Left forelimb (tissue), 1 donor: ENCODE measurements around the gene MBD5.

Experiments
- DNase-seq: peaks from one replicate; pipeline ENCODE4 v3.0.0-alpha.2; 2018; ENCODE audit warnings: low spot score

The MBD5 gene

DNA sequence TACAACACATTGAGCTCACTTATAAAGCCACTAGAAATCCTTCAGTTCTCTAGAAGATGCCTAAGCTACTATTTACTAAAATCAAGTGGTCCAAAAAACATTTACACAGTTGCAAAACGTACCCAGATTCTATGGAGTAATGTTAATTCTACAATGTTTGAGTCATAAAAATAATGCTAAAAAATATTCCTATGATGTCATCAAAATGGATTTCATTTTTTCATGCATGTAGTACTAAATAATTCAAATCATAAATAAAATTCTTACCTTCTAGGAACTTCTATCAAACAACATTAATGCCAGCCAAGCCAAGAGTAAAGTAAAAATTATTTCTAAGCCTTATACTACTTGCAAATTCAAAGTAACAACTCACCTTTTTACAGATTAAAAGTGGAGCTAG is 454.7 kb downstream of the MBD5 start:
- no peak for DNase-seq

GRCh38 chr2:148479398-148479797 is 458.5 kb downstream of the MBD5 start:
- no peak for DNase-seq

- no peak for DNase-seq
Measured at GRCh38 chr2:148483665-148484064, 462.8 kb downstream of the MBD5 start.

DNA sequence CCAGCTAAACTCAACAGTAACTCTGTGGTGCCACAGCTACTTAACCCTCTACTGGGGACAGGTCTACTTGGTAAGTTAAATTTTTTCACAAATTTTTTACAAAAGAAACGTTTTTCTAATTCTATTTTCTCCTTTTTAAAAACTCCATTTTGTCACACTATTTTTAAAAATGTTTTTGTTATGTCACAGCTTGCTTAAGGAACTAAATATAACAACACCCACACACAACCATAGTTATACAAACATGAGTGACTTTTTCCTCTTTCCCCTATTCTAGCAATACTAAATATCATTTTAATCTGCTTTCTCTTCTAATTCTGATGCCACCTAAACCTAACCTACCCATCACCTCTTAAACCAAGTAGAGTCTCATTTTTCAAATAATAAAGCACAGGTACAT is 463.2 kb downstream of the MBD5 start:
- DNase-seq: no peak

GRCh38 chr2:148486655-148487054 is 465.8 kb downstream of the MBD5 start:
- no peak for DNase-seq

DNA sequence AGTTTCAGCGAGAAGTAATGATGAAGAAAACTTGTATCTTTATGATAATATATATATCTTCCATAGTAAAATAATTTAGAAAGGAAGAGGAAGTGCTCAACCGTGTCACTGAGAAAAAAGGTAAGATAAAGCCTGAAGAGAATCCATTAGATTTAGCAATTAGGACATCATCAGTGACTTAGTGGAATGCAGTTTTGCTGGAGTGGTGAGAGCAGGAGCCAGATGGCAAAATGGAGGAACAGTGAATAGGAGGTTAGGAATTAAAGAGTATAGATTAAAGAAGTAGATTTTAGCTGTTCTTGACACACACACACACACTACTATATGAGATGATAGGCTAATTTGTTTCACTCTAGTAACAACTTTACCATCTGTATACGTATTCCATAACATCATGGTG is 466.5 kb downstream of the MBD5 start:
- DNase-seq: no peak

- no peak for DNase-seq
Measured at GRCh38 chr2:148490840-148491439, 470.0 kb downstream of the MBD5 start.

DNA sequence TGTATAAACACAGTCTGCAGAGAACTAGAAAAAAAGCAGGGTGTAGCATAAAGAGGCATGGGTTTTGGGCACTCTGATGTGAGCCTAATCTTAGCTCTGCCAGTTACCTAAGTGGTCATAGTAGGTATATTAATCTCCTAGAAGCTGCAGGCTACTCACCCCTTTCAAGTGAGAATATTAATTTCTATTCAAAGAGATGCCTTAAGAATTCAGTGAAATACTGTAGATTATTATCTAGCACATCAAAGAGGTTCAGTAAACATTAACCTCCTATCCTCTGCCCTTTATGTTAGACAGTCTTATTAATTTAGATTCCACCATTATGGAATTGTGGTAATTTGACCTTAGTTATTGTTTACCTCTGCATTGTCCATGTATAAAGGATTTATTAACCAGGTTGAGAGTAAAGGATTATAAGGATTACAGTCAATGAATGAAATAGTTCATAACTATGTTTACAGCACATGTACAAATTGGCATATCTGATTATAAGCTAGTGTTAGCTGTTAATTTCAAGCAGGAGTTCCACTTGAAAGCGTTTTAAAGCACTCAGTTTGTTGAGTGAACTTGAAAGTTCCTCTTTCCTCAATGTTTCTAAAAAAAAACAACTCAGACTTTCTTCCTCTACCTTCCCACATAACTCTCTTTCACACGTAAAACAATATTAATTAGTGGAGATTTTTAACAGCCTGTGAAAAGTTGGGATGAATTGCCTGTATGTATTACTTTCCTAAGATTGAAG is 473.1 kb downstream of the MBD5 start:
- no peak for DNase-seq

- DNase-seq: no peak
Measured at GRCh38 chr2:148495586-148495985, 474.7 kb downstream of the MBD5 start.

GRCh38 chr2:148501545-148501944 is 480.7 kb downstream of the MBD5 start:
- DNase-seq: no peak

- no peak for DNase-seq
Measured at GRCh38 chr2:148503516-148503915, 482.6 kb downstream of the MBD5 start.

DNA sequence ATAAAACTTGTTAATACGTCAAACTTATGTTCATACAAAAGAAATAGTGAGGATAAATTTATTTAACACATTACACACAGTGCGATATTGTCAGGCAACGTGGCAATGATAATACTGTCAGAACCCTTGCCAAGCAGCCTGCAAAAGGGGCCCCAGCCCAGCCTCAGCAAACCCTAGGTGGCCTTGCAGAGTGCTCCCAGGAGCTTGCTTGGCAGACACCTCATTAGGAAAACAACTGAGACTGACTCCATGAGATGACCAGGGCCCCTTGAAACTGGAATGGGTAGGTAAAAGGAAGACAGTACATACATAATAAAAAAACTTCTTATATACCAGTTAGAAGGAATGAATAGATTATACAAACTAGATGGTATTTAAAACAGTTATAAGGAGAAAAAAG is 487.1 kb downstream of the MBD5 start:
- DNase-seq: no peak

DNA sequence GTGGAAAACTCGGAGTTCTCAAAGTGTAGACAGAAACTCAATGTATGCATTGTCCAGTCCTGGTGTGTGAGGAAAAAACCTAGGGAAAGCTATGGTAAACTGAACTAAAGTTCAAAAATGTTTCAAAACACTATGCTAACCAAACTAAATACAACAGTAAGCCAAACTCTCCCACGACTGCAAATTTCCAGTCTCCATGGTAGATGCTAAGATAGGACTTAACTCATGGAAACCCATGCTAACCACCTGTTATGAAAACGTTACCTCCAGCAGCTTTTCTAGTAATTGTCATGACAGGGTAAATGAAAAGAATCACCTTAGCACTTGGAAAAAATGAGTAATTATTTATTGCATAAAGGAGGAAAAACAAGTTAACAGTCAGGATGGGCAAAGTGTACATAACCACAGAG is 488.0 kb downstream of the MBD5 start:
- DNase-seq: no peak

DNA sequence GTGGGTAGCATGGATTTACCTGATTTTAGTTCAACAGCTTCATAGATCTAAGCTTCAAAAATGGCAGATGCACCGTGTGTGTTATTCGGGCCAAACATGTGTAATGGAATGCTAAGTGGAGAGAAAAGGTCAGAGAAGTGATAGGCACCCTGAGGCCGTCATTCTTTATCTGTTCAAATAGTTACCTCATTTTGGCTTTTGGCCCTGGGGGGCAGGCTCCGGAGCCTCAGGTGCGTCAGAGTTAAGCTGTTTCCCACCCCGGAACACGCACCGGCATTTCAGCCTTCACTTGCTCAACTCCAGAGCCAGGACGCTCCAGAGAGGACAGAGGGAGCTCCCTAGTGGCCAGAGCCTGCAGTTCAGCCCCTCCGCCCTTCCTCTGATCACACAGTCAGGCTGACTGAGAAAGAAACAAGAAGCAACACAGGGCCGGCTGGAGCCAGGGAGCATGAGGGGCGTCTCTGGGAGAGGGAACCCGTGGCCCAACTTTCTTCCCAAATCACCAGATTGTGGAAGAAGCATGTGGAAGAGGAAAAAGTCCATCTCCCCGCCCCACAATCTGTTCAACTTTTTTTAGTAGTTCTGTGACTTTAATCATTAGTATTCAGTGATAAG is 488.5 kb downstream of the MBD5 start:
- no peak for DNase-seq

DNA sequence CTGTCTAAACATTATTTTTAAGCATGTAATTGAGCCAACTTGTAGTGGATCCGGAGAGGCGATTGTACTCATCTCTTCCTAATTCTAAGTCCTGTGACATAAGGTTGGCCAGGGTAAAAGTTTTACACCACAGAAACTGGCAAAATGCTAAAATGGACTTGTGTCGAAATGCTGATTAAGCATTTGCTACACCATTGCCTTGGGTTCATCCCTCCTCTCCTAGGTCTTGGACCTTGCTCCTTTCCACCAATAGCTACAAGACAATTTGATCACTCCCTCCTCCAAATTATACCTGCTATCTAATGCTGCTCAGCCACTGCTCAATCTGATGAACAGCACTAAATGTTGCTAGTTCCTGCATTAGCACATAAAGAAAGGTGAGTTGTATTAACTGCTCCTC is 491.0 kb downstream of the MBD5 start:
- no peak for DNase-seq

- no peak for DNase-seq
Measured at GRCh38 chr2:148512501-148512900, 491.6 kb downstream of the MBD5 start.

- no peak for DNase-seq
Measured at GRCh38 chr2:148513427-148513826, 492.5 kb downstream of the MBD5 start.

DNA sequence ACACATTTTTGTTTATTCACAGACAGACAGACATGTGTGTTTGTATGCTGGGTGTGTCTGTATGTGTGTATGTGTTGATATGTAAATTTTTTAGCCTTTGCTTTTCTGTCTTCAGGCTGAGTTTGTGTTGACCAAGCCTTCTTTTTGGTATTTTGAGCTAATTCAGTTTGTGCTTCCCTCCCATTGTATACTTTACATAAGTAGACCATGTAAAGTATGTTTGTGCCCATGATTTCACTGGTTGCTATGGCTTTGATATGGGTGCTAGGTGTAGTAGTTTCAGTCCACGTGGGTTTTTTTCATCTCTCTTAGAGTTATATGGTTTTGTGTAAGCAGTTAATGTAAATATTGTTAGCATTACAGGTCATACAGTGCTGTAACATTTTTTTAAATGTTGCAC is 494.2 kb downstream of the MBD5 start:
- DNase-seq: no peak

GRCh38 chr2:148515976-148516375 is 495.1 kb downstream of the MBD5 start:
- DNase-seq: no peak

- no peak for DNase-seq
Measured at GRCh38 chr2:148517296-148517695, 496.4 kb downstream of the MBD5 start.

DNA sequence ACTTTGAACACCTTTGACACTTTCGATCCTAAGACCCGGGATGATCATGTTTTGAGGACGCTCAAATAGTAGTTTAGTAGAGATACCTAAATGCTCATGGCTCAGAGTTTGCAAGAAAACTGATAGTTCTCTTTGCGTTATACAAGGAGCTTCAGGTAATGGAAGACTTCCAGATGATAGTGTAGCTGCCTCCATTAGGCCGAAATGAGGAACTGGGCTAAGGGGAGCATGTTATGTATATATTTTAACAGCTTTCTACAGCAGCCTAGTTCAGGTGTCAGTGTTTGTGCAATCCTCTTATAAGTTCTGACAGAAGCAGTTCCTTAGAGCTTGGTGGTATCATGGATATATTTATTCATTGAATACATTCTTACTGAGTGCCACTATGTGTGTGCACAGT is 496.9 kb downstream of the MBD5 start:
- no peak for DNase-seq

GRCh38 chr2:148519013-148519412 is 498.1 kb downstream of the MBD5 start:
- DNase-seq: no peak

DNA sequence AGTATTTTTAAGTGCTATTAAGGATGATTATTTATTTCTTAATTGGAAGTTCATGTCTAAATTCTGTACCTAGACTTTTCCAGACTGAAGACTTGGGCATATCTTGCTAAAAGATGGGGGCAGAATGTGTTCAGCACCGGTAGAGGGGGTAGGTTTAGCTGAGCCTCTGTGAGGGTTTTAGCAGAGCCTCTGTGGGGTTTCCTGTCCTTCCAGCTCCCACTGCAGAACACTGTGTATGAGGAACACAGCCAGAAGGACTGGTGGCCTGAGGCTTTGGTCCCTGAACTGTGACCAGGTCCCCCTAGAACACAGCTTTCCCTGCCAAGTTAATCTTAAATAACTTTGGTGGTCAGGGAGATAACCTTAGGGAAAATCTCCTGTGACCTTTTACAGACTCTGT is 500.3 kb downstream of the MBD5 start:
- no peak for DNase-seq

- DNase-seq: no peak
Measured at GRCh38 chr2:148523315-148523714, 502.4 kb downstream of the MBD5 start.
